ENCODE results near the gene CHD2. TPM values are rescaled to one million over a fixed set of nuclear protein-coding genes. Genes with fewer than 3 reads are reported as not detected.

The CHD2 gene
- polyA plus RNA-seq, 3 donors from 2014 or later, result 24.7 to 77.7 (median 36.9) TPM

- Mint-ChIP-seq H3K36me3 (peaks cover 15 to 68% (median 20%) of the 10 kb centered on the region in 3 donors), H3K4me1 (peaks cover 16 to 55% of the 10 kb centered on the region in 2 donors), H3K27ac (peak overlapping the region; percentile 18 to 67 (median 38))
Observed at GRCh38 chr15:92971081-92971480, 71.0 kb downstream of the CHD2 start.

DNA sequence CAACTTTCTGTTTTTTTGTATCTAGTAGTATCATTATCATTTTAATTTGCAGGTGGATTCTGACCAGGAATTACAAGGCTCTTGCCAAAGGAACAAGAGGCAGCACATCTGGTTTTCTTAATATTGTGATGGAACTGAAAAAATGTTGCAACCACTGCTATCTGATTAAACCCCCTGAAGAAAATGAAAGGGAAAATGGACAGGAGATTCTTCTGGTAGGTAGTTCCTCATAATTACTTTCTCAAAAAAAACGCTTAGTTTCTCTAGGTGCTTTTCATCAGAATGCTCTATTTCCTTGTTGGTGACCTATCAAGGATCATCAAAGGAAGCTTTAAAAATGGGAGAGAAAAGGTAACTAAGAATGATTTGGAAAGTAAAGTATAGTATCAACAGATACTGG, 71.6 kb downstream of the CHD2 start:
- Mint-ChIP-seq H3K4me3 (no peak overlapping the region), H3K36me3 (peaks cover 15 to 68% (median 17%) of the 10 kb centered on the region in 3 donors), H3K4me1 (peaks cover 14 to 61% of the 10 kb centered on the region in 2 donors), H3K27me3 (ENCODE audit: low read depth in 3 of 3) (peaks cover 0 to 2% (median 0%) of the 10 kb centered on the region in 3 donors), H3K9me3 (no peaks in the 10 kb centered on the region), H3K27ac (peak overlapping the region in 5 of 6 donors; percentile 4 to 65 (median 21))
- no peak for DNase-seq

More at GRCh38 chr15:92971081-92971480, 71.0 kb downstream of the CHD2 start:
- no peak for DNase-seq
- no peaks in the 10 kb centered on the region for H3K9me3 Mint-ChIP-seq
- no peak overlapping the region for H3K4me3 Mint-ChIP-seq
- peaks cover 0 to 2% (median 0%) of the 10 kb centered on the region in 3 donors for H3K27me3 Mint-ChIP-seq (ENCODE audit: low read depth in 3 of 3)

GRCh38 chr15:92974183-92974915, 74.2 kb downstream of the CHD2 start:
- peaks cover 19 to 67% of the 10 kb centered on the region in 2 donors for H3K4me1 Mint-ChIP-seq
- H3K27me3 Mint-ChIP-seq (ENCODE audit: low read depth in 3 of 3), result no peaks in the 10 kb centered on the region
- H3K36me3 Mint-ChIP-seq, result peaks cover 16 to 68% (median 27%) of the 10 kb centered on the region in 3 donors
- DNase-seq, result no peak
- H3K9me3 Mint-ChIP-seq, result no peaks in the 10 kb centered on the region
- H3K4me3 Mint-ChIP-seq, result no peak overlapping the region
- H3K27ac Mint-ChIP-seq, result peak overlapping the region in 4 of 6 donors; percentile 26 to 53 (median 37)

GRCh38 chr15:92979011-92979701, 79.0 kb downstream of the CHD2 start:
- Mint-ChIP-seq H3K9me3 (no peaks in the 10 kb centered on the region), H3K4me3 (no peak overlapping the region), H3K4me1 (peaks cover 11 to 47% of the 10 kb centered on the region in 2 donors), H3K27ac (peak overlapping the region in 3 of 6 donors; percentile 31 to 64 (median 42)), H3K27me3 (ENCODE audit: low read depth in 3 of 3) (peaks cover 0 to under 1% (median 0%) of the 10 kb centered on the region in 3 donors), H3K36me3 (peaks cover 6 to 37% (median 34%) of the 10 kb centered on the region in 3 donors)
- DNase-seq, result no peak

DNA sequence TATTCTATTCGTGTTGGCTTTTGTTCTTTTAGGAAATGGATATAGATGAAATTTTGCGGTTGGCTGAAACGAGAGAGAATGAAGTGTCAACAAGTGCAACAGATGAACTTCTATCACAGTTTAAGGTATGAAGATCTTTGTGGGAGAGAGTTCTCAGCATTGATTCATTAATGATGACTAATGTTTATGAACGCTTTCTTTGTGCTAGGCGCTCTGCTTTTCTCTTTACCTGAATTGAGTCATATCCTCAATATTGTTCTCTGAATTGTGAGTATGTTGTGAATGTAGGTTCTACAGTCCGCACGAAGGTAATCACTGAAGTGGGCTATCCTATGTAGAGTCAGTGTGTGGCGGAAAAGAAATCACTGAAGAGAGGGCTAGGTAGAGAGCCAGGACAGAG, 81.2 kb downstream of the CHD2 start:
- no peak overlapping the region for H3K4me3 Mint-ChIP-seq
- H3K27ac Mint-ChIP-seq, result no peak overlapping the region
- H3K9me3 Mint-ChIP-seq, result no peaks in the 10 kb centered on the region
- peaks cover 11 to 30% of the 10 kb centered on the region in 2 donors for H3K4me1 Mint-ChIP-seq
- peaks cover 0 to 7% (median 0%) of the 10 kb centered on the region in 3 donors for H3K27me3 Mint-ChIP-seq (ENCODE audit: low read depth in 3 of 3)
- peaks cover 8 to 36% (median 31%) of the 10 kb centered on the region in 3 donors for H3K36me3 Mint-ChIP-seq
- no peak for DNase-seq

DNA sequence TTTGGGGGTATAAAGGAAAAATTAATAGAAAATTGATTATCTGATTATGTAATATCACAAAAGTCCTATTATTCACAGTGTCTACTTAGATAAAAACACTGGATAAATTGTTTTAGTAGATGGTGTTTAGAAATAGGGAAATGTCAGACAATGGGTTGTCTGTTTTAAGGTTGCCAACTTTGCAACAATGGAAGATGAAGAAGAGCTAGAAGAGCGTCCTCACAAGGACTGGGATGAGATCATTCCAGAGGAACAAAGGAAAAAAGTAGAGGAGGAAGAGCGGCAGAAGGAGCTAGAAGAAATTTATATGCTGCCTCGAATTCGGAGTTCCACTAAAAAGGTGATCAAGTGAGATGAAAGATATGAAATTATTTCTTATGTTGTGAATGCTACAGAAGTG, 84.0 kb downstream of the CHD2 start:
- peak overlapping the region in 2 of 6 donors; percentile 37 to 86 for H3K27ac Mint-ChIP-seq
- peaks cover 17 to 34% (median 30%) of the 10 kb centered on the region in 3 donors for H3K36me3 Mint-ChIP-seq
- DNase-seq, result no peak
- H3K4me1 Mint-ChIP-seq, result peaks cover 0 to 6% of the 10 kb centered on the region in 2 donors
- H3K9me3 Mint-ChIP-seq, result no peaks in the 10 kb centered on the region
- H3K27me3 Mint-ChIP-seq (ENCODE audit: low read depth in 3 of 3), result peaks cover 0 to 7% (median 0%) of the 10 kb centered on the region in 3 donors
- no peak overlapping the region for H3K4me3 Mint-ChIP-seq

DNA sequence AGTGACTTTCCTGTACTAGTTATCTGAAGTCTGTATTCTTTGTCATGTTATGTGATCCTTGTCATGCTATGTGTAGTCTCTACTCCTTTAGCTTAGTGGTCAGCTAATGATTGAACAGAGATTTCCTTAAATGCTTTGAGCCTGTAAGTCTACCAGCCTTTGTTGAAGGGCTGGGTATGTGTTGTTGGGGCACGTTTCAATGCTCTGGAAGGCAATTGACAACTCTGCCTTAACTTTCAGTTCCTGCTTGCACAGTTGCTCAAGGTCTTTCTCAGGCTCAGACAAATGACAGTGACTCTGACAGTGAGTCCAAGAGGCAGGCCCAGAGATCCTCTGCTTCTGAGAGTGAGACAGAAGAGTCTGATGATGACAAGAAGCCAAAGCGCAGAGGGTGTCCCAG, 89.3 kb downstream of the CHD2 start:
- Mint-ChIP-seq H3K27me3 (ENCODE audit: low read depth in 3 of 3) (peaks cover 0 to 11% (median 0%) of the 10 kb centered on the region in 3 donors), H3K27ac (peak overlapping the region in 4 of 6 donors; percentile 7 to 58 (median 19)), H3K4me1 (peaks cover 6 to 21% of the 10 kb centered on the region in 2 donors), H3K36me3 (peaks cover 20 to 55% (median 30%) of the 10 kb centered on the region in 3 donors), H3K9me3 (no peaks in the 10 kb centered on the region), H3K4me3 (no peak overlapping the region)
- DNase-seq, result no peak

DNA sequence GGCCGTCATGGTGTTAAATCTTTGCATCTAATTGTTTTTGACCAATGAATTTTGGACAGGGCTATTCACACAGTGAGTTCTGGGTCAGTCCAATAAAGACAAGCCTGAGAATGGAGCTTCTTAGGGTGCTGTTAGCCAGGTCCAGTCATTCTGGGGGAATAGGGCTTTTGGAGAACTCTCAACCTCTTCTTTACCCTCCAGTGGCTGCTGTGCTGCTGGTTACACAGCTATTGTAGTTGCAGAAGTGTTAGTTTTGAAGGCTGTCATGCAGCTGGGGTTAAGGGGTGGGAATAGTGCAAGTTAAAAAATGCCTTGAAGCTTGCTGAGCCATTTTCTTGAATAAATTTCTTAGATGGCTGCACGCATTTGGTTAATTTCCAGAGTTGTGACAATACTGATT, 89.9 kb downstream of the CHD2 start:
- H3K4me1 Mint-ChIP-seq, result peaks cover 8 to 26% of the 10 kb centered on the region in 2 donors

GRCh38 chr15:92992720-92993119, 92.6 kb downstream of the CHD2 start:
- peaks cover 29 to 58% (median 45%) of the 10 kb centered on the region in 3 donors for H3K36me3 Mint-ChIP-seq
- H3K27me3 Mint-ChIP-seq (ENCODE audit: low read depth in 3 of 3), result peaks cover 0 to 10% (median 4%) of the 10 kb centered on the region in 3 donors
- DNase-seq, result no peak
- H3K9me3 Mint-ChIP-seq, result no peaks in the 10 kb centered on the region
- peak overlapping the region in 4 of 6 donors; percentile 52 to 69 (median 56) for H3K27ac Mint-ChIP-seq
- H3K4me1 Mint-ChIP-seq, result peaks cover 10 to 33% of the 10 kb centered on the region in 2 donors
- H3K4me3 Mint-ChIP-seq, result no peak overlapping the region

More for the DNA sequence above, 89.9 kb downstream of the CHD2 start:
- Mint-ChIP-seq H3K9me3 (no peaks in the 10 kb centered on the region), H3K4me3 (no peak overlapping the region), H3K27me3 (ENCODE audit: low read depth in 3 of 3) (peaks cover 0 to 11% (median 0%) of the 10 kb centered on the region in 3 donors), H3K27ac (peak overlapping the region in 4 of 6 donors; percentile 14 to 70 (median 37)), H3K36me3 (peaks cover 20 to 55% (median 33%) of the 10 kb centered on the region in 3 donors)
- no peak for DNase-seq

DNA sequence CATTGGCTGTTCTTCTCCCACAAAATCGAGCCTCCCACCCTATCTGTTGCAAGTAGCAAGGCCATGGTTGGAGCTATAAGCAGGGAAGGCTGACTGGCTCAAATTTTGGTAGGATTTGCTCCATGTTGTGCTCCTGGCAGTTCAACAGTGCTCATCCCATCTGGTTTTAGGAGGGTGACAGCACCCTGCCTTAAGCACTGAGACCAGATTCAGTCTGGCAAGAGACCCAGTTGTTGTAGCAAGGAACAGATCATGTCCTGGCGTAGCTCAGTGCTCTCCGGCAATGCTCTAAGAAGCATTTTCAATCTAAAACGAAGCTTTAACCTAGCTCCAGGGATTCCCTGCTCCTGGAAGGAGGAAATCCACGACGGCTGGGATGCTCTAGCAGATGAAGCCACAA, 97.7 kb downstream of the CHD2 start:
- Mint-ChIP-seq H3K9me3 (no peaks in the 10 kb centered on the region), H3K36me3 (peaks cover 45 to 67% (median 54%) of the 10 kb centered on the region in 3 donors), H3K4me3 (no peak overlapping the region), H3K27me3 (ENCODE audit: low read depth in 3 of 3) (peaks cover 0 to 11% (median 9%) of the 10 kb centered on the region in 3 donors), H3K27ac (peak overlapping the region in 1 of 6 donors; percentile 23), H3K4me1 (peaks cover 8 to 19% of the 10 kb centered on the region in 2 donors)
- DNase-seq, result no peak

GRCh38 chr15:93001156-93001555, 101.0 kb downstream of the CHD2 start:
- H3K27me3 Mint-ChIP-seq (ENCODE audit: low read depth in 3 of 3), result peaks cover 0 to 10% (median 5%) of the 10 kb centered on the region in 3 donors
- DNase-seq, result no peak
- no peaks in the 10 kb centered on the region for H3K9me3 Mint-ChIP-seq
- H3K4me3 Mint-ChIP-seq, result no peak overlapping the region
- peak overlapping the region in 3 of 6 donors; percentile 18 to 38 (median 34) for H3K27ac Mint-ChIP-seq
- H3K4me1 Mint-ChIP-seq, result peaks cover 4 to 5% of the 10 kb centered on the region in 2 donors
- H3K36me3 Mint-ChIP-seq, result peaks cover 41 to 79% (median 59%) of the 10 kb centered on the region in 3 donors

GRCh38 chr15:93001881-93002280, 101.8 kb downstream of the CHD2 start:
- DNase-seq, result no peak
- Mint-ChIP-seq H3K36me3 (peaks cover 41 to 79% (median 56%) of the 10 kb centered on the region in 3 donors), H3K27me3 (ENCODE audit: low read depth in 3 of 3) (peaks cover 0 to 10% (median 5%) of the 10 kb centered on the region in 3 donors), H3K27ac (peak overlapping the region in 5 of 6 donors; percentile 0 to 47 (median 44)), H3K4me1 (peaks cover 4 to 5% of the 10 kb centered on the region in 2 donors), H3K4me3 (no peak overlapping the region), H3K9me3 (no peaks in the 10 kb centered on the region)

- Mint-ChIP-seq H3K27me3 (ENCODE audit: low read depth in 3 of 3) (peaks cover 0 to 2% (median 0%) of the 10 kb centered on the region in 3 donors), H3K4me3 (no peak overlapping the region), H3K27ac (peak overlapping the region in 5 of 6 donors; percentile 24 to 62 (median 41)), H3K36me3 (peaks cover 26 to 68% (median 53%) of the 10 kb centered on the region in 3 donors), H3K4me1 (peaks cover 1 to 5% of the 10 kb centered on the region in 2 donors), H3K9me3 (no peaks in the 10 kb centered on the region)
- no peak for DNase-seq
Observed at GRCh38 chr15:93005133-93005532, 105.0 kb downstream of the CHD2 start.
